Stimulated activated CD8-positive, alpha-beta memory T cell treated with anti-CD3 and anti-CD28 coated beads, Interleukin-7, amount 100 ng/mL, for 4 hours (primary cell): ENCODE results near the gene ERFL.
"Not testable (repeated sequence)": the region's sequence is repeated elsewhere in the genome, so short reads cannot be mapped to it uniquely, and the experiment has no call there.

Experiments used
- DNase-seq, 2 donors: peaks; one replicate each; pipeline ENCODE4 v3.0.0-alpha.2; 2020; ENCODE audit warnings: low read depth in 2 of 2

The ERFL gene

DNA sequence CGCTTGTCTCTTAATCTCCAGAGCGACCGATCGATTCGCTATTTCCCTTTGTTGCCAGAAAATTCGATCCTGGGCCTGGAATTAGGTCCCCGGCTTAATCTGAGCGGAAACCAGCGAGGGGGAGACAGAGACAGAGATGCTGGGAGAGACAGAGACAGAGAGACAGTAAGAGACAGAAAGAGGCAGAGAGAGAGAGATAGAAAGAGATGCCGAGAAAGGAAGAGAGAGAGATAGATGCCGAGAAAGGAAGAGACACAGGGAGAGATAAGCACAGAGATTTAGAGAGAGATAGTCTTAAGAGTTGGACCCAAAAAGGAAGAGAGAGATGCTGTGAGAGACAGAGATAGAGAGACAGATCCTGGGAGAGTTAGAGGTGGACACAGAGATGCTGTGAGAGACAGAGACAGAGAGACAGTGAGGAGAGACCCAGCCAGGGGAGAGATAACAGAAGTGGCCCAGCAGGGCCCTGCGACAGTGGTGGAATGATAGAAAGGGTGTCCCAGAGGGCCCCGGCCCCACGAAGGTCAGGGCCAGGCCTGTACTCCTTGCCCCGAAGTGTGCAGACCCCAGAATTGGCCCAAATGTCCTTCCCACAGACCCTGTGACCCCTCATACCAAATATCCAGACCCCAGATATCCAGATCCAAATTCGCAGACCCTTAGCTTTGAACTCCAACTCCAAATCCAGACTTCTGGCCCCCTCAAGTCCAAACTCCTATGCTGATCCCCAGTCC, 1.3 kb downstream of the ERFL start:
- DNase-seq: no peak

DNA sequence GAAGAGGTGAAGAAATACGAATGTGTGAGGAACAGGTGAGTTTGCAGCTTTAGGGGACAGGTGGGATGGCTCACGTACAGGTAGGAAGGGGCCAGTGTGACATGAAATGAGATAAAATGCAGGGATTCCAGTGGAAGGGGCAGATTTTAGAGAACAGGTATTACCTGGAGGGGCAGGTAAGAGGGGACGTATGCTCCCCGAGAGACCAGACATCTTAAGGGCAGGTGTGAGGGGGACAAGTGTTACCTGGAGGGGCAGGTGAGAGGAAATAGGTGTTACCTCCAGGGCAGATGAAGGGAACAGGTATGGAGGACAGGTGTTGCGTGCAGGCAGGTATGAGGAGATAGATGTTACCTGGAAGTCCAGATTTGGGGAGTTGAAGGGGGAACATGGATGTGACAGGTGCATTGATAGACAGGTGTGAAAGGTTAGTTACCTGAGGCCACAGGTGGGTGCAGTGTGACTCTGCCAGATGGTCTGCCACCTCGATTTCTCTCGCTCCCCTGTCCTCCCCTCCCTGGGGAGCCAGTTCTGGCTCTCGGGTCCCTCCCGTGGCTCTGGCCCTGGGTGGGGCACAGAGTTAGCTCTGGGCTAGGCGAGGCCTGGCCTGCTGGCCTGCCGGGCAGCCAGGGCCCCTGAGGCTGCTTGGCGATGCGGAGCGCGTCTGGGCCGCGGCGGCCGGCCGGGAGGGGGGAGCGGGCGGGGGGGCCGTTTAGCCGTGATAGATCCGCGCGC, 2.1 kb downstream of the ERFL start:
- DNase-seq: no peak

DNA sequence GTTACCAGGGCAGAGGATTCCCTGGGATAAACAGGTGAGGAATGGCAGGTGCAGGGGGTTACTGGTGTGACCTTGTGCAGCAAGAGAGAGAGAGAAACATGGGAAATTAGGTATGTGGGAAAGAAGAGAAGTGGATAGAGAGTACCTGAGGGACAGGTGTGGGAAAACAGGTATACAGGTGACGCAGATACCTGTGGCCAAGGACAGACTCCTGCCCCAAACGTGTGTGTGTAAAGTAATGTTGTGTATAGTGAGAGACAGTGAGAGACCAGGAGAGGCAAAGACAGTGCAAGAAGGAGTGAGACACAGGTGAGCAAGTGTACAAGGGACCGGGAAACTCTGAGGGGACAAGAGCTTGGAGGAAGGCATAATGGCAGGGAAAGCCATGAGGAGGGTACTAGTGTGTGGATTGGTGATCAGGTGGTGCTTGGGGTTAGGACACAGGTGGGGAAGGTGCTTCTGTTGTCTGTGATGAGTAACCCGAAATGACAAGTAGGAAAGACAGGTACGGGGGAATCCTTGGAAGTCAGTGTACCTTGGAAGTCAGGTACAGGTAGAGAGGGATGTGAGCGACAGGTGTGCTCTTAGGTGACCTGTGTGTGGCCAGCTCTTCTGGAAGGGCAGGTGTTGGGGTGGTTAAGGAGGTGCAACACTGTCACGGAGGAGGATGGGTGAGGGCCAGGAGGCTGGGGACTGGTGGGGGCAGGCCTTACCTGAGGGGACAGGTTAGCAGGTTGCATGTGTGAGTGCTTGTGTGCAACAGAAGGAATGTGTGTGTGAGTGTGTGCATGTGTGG, 2.8 kb downstream of the ERFL start:
- no peak for DNase-seq

DNA sequence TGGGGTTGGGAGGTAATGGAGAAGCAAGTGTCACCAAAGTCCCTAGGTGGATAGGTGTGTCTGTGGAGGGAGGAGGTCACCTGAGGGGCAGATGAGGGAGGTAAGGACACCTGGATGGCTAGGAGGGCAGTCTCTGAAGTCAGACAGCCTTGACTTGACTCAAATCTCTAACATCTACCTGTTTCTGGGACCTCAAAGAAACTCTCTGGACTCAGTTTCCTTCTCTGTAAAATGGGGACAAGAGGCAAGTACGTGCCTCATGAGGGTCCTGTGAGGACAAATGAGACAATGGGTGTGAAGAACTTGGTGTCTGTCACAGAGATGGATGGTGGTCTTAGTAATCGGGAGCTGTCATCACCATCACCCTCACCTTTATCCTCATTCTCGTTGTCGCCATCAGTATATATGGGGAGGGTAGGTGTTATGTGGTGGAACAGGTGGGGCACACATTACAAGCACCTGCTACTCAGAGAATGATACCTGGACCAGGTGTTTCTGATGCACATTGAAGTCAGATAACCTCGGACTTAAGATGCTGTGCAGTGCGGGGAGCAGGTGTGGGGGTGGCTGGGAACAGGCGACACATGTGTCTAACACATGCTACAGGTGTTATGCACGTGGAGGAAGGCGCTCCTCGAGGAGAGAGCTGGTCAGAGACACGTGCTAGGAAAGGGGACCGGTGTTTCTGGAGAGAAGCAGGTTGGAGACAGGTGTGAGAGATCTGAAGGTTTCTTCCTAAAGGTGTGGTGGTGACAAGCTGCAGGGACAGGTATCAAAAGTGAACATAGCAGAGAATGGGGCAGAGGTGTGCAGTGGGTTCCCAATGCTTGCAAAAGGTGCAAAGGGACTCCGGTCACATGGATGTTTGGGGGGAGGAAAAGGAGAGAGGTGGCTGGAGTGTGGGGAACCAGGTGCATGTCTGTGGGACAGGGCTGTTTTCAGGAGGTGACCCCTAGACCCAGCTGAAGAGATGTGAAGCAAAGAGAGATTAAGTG, 3.8 kb downstream of the ERFL start:
- DNase-seq: no peak

DNA sequence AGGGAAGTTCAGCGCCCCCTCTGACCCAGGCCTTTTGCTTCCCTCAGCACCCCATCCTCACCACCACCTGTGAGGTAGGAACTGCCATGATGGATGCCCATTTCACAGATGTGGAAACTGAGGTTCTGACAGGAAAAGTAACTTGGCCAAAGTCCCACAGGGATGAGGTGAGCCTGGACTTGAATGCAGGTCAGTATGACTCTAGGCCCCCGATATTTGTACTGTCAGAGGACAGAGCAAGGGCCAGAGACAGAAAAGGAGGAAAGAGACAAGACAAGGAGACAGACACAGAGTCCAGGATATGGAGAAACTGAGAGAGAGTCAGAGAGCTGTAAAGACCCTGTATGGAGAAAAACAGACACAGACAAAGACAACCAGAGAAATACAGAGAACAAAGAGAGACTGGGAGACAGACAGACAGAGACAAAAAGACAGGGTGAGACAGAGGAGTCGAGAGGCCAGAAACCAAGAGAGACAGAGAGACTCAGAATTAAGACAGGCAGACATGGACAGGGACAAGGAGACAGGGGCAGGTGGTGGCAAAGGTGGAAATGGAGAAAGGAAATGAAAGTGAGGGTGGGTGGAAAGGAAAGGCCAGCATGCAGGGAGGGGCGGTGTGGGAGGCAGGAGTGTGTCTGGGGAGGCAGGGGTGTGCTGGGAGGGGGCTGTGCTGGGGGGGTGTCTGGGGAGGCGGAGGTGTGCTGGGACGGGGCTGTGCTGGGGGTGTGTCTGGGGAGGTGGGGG, 5.0 kb downstream of the ERFL start:
- no peak for DNase-seq

DNA sequence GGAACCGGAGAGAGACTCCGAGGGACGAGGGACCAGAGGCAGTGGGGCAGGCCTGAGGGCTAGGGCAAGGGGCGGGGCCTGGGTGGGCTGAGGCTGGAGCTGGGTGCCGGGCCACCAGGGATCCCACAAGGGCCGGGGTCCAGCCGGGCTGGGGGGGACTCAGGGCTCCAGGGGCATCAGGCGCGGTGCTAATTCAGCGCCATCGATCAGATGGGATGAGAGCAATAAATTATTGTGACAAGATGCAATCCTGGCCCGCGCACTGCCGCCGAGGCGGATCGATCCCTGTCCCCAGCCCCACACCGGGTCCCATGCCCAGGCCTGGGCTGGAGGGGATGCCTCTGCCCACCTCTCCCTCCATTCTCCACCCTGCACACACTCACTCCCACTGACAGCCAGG, 5.7 kb downstream of the ERFL start:
- no peak for DNase-seq

DNA sequence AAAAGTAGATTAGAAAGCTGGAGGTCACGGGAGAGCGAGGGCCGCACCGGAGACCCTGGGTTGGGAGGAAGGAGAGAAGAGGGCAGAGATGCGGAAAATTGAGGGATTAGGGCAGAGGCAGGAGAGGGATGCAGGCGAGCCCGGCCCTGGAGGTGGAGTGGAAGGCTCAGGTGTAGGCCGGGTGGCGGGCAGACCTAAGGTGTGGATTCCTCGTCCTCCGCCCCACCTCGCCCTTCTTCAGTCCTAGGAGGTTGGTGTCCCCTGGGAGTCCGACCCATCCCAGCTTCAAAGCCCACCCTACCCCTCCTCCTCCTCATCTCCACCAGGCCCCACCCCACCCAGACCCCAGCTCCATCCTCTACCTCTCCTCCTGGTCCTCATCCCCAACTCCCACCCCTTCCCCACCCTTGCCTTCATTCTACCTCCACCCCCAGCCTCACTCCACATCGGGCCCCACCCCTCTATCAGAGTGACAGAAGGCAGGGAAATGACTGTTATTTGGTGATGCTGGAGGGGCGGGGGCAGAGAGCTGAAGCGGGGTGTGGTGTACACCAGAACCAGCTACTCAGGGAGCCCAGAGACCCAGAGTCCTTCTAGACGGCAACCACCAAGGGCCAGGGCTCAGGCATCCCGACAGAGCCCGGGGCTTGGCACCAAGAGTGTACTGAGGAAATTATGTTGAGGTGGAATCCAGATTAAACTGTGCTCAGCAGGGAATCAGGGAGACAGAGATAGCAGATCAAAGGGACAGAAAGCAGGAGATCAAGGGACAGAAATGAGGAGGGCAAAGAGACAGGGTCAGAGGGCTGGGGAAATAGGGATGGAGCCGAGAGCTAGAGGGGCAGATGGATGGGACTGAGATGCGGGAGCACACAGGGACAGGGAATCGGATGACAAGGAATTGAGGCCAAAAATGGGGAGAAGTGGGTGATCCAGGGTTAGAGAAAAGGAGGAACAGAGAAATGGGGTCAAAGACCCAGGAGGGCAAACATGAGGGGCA, 6.4 kb downstream of the ERFL start:
- no peak for DNase-seq

DNA sequence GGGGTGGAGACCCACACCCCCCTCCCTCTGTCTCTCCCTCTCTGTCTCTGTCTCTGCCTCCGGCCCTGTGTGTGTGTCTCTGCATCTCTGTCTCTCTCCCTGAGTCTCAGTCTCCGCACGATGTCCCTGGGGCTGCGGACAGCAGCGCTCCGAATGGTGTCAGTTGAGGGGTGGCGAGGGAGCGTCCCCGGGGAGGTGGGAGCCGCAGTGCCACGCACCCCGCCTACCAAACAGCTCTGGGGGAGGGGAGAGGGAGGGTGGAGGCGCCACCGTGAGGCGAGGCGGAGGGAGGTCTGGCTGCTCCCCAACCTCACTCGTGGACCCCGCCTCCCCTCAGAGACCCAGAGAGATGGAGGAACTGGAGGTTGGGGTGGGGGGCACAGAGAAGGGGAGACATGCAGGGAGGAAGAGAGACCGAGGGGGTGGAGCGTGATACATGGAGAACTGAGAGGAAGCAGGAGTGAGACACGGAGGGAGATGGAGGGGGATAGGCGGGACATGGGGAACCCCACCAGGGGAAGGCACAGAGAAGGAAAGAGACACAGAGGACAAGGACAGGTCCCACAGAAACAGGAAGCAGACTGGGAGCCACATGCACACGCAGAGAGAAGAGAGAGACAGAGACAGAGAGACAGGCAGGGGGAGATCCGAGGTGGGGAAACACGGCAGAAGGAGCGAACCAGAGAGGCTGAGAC, 7.2 kb downstream of the ERFL start:
- DNase-seq: no peak

DNA sequence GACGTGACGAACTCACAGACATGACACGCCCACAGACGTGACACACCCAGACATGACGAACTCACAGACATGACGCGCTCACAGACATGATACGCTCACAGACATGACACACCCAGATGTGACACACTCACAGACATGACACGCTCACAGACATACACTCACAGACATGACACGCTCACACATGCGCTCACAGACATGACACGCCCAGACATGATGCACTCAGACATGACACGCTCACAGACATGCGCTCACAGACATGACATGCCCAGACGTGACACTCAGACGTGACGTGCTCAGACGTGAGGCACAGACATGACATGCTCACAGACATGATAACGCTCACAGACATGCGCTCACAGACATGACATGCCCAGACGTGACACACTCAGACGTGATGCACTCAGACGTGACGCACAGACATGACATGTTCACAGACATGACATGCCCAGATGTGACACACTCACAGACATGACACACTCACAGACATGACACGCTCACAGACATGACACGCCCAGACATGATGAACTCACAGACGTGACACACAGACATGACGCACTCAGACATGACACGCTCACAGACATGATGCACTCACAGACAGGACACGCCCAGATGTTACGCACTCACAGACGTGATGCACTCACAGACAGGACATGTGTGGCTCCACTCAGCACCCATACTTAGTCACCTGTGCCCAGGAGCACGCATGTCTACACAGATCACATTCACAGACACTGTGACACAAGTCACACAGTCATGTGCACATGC, 8.1 kb downstream of the ERFL start:
- DNase-seq: no peak

DNA sequence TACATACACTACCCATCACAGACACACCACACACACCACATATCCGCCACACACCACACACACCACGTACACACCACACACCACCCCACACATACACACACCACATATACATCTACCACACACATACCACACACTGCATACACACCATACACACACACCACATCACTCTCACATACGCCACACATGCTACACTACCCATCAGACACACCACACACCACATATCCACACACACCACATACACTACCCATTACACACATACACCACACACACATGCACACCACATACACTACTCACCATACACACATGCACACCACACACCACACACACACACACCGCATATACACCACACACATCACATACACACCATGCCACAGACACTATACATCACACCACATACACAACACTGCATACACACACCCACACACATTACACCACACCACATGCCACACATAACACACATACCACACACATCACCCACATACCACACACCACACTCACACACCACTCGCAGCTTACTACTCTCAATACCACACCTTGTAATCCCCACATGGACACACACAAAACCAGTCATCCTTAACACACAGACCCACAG, 9.5 kb downstream of the ERFL start:
- DNase-seq: no peak

DNA sequence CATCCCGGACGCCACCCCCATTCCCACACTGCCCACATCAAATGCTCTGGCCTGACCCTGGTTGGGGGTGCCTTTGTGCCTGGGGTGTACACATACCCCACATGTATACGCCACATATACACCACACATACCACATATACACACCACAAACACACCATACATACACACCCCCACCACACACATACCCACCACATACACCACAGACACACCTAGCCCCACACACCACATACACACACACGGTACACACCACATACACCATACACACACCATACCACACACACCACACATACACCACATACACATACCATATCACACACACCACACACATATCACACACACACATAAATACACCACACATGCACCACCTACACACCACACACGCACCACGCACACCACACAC, 10.2 kb downstream of the ERFL start:
- no peak for DNase-seq

DNA sequence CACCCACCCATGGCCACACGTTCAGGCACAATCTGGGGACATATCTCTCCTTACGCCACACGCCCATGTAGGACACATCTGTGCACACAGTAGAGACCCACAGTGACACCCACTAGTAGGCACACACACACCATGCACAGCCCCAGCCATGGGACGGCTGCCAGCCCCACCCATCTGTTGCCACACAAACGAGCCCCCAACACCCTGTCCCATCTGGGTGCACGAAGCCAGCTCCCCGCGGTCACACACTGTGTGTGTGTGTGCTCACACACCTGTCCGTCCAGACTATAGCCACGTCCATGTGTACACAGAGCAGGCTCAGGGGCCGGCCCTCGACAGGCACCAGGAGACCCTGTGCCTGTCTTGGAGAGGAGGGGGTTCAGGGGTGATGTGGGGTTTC, 10.6 kb downstream of the ERFL start:
- no peak for DNase-seq

DNA sequence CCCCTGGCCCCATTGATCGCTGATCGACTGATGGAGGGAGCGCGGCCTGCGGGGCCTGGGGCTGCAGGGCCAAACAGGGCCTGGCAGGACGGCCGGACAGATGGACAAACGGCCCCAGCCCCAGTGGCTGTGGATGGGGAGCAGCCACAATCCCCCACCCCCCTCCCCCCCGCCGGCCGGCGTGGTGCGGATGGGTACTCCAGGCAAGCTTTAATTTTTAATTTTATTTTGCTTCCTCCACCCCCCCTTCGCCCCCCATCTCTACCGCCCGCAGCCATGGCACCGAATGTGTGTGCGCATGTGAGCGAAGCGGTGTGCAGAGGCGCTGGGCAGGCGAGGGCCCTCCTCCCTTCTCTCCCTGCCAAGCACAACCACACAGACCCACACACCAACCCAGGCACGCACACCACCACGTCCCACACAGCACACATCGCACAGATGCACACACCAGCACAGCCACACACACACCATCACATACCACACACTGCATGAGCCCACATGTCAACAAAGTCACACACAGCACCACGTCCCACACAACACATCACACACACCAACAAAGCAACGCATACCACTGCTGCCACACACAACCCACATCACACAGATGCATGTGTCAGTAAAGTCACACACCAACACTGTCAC, 12.4 kb downstream of the ERFL start:
- no peak for DNase-seq

DNA sequence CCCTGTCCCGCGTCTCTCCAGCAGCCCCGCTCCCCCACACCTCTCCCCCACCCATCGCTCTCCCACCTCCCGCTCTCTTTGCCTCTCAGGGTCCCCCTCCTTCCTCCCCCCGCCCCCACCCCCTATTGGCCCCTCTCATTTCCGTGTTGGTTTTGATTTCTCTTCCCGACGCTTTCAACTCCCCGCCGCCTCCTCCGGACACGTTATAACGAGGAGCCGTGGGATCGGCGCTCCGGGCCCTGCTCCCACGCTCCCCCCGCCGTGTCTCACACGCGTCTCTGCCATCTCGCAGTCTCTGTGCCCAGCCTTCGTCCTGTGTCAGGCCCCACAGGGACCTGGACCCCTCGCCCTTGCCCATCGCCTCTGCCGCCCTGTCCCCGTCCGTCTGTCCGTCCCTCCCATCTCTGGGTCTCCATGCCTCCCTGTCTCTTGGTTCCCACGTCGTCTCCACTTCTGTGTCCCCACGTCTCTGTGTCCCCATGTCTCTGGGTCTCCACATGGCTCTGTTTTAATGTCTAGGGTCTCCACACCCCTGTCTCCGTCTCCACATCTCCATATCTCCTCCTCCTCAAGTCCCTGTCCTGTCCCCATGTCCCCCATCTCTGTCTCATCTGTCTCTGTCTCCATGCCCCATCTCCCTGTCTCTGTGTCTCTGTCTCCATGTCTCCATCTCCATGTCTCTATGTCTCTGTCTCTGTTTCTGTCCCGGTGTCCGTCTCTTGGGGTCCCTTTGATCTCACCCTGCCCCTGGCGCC, 13.1 kb downstream of the ERFL start:
- no peak for DNase-seq

DNA sequence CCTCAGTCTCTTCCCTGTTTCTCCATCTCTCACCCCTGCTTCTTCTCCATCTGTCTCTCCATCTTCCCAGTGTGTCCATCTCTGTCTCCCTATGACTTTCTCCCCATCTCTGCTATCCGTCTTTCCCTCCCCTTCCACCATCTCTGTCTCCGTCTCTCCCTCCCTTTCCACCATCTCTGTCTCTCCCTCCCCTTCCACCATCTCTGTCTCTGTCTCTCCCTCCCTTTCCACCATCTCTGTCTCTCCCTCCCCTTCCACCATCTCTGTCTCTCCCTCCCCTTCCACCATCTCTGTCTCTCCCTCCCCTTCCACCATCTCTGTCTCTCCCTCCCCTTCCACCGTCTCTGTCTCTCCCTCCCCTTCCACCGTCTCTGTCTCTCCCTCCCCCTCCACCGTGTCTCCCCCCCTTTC, 13.8 kb downstream of the ERFL start:
- not testable (repeated sequence) for DNase-seq
